Transverse colon (tissue), 3 donors: ENCODE results near the gene TDRD9.

Experiments used
- EP300 ChIP-seq: sonication (generic); formaldehyde crosslinking; IDR thresholded peaks from one replicate; pipeline ENCODE4 v1.6.1; 2017; ENCODE audit warnings: antibody characterized with exemption, low read depth
- TF ChIP-seq, protein P1 (sequence below), 5 experiments: fragments of 200-600 bp in 3 of 5; fragments of 450-650 bp in 2 of 5; sonication (generic) in 3 of 5; IDR thresholded peaks; 1 replicate in 2 of 5; 2 replicates in 3 of 5; pipeline ENCODE4 v1.5.1; 2016 to 2017; ENCODE audit warnings: antibody characterized with exemption in 5 of 5, inconsistent platforms in 3 of 5, mild to moderate bottlenecking in 2 of 5, moderate library complexity in 1 of 5

DNA sequence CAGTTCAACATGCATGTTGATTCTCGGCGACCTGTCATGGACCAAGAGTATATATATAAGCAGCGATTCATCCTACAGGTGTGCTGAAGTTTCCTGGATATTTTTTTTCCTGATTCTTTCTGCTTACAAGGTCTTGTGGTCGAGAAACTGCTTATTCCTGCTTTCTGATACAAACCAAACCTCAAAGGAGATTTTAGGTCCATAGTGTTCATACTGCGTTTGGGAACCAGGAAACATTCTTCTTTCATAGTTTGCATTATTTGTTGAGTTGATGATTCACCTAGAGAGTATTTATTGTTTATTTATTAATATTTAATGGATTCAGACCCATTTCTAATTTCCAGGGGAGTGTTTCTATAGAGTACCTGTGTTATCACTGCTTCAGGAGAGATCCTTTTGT, 86.5 kb downstream of the TDRD9 start:
- no peak for TF ChIP-seq EP300
- TF ChIP-seq, protein P1, sequence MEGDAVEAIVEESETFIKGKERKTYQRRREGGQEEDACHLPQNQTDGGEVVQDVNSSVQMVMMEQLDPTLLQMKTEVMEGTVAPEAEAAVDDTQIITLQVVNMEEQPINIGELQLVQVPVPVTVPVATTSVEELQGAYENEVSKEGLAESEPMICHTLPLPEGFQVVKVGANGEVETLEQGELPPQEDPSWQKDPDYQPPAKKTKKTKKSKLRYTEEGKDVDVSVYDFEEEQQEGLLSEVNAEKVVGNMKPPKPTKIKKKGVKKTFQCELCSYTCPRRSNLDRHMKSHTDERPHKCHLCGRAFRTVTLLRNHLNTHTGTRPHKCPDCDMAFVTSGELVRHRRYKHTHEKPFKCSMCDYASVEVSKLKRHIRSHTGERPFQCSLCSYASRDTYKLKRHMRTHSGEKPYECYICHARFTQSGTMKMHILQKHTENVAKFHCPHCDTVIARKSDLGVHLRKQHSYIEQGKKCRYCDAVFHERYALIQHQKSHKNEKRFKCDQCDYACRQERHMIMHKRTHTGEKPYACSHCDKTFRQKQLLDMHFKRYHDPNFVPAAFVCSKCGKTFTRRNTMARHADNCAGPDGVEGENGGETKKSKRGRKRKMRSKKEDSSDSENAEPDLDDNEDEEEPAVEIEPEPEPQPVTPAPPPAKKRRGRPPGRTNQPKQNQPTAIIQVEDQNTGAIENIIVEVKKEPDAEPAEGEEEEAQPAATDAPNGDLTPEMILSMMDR (IDR thresholded peaks at IDR 0.05), result no peak
